Kidney tubule cell (primary cell): ENCODE results near the gene CFAP57.

ENCODE experiments used
- DNase-seq: peaks from one replicate; pipeline ENCODE4 v3.0.0-alpha.2; 2018; ENCODE audit warnings: low spot score

Gene CFAP57

DNA sequence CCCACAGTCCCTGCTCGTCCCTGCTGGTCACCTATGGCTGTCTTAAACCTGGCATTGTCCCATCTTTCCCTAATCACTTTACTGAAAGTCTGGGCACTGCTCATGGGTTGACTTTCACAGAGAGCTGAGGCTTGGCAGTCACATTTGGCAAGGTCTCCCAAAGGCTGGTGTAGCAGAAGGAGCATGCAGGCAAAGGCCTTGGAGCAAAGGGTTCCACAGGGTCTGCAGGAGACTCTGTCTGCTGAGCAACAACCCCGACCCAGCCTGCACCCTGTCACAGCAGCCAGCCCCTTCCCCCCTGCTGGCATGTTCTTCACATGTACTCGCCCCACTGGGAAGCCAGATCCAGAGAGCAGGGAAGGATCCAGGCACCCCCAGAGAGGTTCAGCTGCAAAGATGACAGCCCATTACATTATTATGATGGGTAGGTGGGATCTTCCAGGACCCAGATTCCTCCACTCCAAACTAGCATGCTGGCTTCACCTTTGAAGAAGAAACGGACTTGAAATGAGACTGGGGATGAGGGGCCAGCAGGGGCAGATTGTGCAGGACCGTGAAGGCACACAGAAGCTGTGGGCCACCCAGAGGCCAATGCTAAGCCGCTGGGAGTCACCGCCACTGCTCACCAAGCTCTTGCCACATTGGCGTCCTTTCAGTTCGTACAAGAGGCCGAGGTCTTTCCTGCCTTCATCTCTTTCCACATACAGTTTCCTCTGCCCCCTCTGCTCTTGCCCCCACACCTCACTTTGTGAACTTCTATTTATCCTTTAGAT, 83.5 kb downstream of the CFAP57 start:
- no peak for DNase-seq

DNA sequence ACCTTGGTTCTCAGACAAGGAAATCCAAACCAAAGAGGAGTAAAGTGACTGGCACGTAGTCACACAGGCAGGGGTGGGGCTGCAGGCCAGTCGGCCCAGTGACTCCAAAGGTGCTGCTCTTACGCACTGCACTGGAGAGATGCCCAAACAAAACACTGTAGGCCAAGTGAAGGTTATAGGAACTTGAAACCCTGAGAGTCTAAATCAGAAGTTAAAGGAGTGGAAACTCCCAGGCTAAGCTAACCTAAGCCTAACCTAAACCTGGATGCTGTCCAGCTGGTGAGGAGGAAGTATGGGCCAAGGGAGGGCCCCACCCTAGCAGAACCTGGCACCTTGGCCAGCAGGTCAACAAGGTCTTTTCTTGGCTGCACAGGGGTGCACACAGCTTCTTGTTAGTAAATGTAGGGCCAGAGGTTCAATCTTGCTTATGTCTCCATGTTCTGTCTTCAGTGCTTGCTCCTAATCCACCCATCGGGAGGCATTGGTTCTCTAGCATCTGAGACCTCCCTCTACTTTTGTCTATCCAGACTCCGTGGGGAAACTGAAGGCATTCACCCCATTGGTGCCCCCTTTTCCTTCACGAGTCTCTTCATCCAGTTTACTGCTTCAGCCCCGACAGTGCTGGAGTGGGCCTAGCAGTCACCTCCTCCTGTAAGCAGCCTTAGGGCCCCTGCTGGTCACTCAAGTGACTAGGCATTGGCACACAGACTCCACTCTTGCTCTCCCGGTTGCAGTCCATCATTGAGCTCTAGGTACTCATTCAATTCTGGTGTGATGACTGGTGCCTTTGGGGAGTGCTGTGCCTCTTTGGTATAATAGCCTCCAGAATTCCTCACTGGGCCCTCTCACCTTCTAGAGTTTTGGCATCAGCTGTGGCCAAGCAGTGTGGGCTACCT, 84.8 kb downstream of the CFAP57 start:
- DNase-seq, result peak; percentile 30

DNA sequence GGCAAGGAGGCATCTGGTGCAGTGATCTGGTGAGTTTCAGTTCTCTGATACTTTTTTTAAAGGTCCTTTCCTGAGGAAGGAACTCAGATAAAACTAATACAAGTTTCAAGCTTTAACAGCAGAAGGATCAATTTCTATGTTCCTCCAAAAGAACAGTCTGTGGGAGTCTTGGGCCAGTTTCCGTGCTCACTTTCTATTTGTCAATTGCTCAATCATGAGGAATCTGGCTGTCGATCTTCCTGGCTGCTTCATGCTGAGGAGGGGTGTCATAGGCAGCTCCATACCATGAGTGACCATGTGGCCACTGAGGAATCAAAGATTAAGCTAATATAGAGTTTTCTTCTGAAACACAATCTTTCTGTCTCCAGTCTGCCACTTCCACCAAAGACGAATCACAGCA, 86.2 kb downstream of the CFAP57 start:
- no peak for DNase-seq

GRCh38 chr1:43265431-43265830, 93.3 kb downstream of the CFAP57 start:
- DNase-seq, result no peak

DNA sequence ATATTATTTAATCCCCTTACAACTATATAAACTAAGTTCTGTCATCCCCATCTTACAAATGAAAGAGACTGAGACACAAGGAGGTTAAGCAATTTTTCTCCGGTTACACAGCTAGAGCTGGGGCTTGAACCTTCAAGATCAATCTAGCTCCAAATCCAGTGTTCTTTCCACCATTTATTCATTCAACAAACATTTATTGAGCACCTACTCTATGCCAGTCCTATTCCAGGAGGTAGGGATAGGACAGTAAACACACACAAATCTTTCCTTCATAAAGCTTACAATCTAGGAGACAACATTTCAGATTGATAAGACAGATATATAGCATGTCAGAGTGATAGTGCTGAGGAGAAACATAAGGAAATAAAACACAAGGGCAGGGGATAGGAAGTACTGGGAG, 94.8 kb downstream of the CFAP57 start:
- DNase-seq, result no peak

DNA sequence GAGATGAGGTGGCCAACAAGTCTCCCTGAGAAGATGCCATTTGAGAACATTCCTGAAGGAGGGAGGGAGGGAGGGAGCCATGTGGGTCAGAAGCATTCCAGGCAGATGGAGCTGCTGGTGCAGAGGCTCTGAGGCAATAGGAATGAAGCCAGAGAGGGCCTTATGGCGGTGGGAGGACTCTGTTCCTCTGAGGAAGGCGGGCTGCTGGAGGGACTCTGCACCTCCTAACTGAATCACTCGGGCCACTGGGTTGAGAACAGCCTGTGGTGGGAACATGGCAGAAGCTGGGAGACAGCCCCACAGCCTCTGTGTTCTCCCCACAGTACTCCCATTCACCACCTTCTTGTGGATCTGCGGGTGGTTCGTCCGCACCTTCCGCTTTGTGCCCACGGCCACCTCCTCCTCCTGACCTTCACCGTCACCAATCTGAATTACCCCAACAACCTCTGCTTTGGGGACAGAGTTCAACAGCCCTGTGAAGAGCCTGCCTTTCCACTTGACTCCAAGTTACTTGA, 95.2 kb downstream of the CFAP57 start:
- peak; percentile 25 for DNase-seq

- no peak for DNase-seq
These were observed 95.8 kb downstream of the CFAP57 start for GRCh38 chr1:43267818-43268425.

- DNase-seq, result no peak
These were observed 97.7 kb downstream of the CFAP57 start, which contains the start of gene TMEM125 for GRCh38 chr1:43269627-43270375. Gene TMEM125 (plus strand): TSS chr1:43269983. CDS start chr1:43272723, 2,740 bp downstream.

DNA sequence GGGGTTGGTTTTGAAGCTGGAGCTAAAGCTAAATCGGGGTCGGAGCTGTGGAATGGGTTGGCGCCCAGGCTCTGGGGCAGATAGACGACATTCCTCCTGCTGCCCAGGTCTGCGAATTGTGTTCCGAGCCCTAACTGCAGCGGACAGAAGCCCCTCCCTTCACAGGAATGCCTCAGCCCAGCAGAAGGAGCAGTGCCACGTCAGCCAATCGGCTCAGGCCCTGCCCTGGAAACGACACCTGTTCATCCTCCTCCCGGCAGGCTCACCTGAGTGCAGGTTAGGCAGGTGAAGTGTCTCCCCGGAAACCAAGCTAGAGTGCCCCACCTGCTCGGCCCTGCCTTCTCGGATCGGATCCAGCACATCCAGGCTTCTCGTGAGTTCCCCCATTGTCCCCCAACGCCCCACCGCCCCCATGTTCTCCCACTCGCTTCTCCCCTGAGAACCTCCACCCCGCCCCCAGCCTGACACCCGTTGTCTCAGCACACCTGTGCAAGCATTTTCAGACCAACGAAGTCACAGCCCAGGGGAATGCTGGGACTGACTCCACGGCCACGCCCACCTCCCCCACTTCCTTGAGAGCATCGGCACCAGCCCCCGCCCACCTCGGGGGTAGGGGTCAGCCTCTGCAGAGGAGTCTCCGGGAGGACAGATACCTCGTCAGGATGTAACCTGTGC, 98.4 kb downstream of the CFAP57 start:
- DNase-seq, result peak; percentile 75

- no peak for DNase-seq
These were observed 99.3 kb downstream of the CFAP57 start for GRCh38 chr1:43271186-43272118.

DNA sequence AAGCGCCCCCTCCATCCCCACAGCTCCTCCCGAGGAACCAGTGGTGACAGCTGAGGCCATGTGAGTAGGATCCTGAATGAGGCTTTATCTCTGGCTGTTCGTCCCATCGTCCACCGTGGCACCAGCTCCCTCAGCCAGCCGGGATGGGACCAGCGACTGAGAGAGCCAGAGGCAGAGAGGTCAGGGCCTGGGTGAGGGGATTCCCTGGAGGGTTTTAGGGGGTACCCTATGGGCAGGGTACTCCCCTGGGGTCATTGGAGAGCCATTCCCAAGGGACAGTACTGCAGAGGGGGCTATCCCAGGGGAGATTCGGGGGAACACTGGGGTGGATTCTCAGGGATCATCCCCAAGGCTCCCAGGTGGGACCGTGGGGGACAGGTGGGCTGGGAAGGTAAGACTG, 100.0 kb downstream of the CFAP57 start:
- no peak for DNase-seq

- DNase-seq, result no peak
These were observed 100.7 kb downstream of the CFAP57 start for GRCh38 chr1:43272576-43273571.

DNA sequence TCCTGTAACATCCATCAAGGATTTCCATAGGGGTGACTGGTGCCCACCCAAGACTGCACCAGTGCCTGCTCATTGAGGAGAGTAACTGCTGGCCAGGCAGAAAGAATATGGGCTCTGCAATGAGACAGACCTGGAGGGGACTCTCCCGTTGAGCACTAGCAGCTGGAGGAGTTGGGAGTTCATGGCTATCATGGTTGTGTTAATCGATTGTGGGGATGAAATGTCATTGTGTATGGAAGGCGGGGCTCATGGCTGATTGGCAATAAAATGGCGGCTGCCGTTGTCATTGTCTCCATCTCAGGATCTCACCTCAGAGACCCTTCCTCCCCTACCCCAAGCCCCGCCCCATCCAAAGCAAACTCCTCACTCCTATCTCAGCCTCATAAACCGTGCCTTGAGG, 101.6 kb downstream of the CFAP57 start:
- DNase-seq, result no peak

DNA sequence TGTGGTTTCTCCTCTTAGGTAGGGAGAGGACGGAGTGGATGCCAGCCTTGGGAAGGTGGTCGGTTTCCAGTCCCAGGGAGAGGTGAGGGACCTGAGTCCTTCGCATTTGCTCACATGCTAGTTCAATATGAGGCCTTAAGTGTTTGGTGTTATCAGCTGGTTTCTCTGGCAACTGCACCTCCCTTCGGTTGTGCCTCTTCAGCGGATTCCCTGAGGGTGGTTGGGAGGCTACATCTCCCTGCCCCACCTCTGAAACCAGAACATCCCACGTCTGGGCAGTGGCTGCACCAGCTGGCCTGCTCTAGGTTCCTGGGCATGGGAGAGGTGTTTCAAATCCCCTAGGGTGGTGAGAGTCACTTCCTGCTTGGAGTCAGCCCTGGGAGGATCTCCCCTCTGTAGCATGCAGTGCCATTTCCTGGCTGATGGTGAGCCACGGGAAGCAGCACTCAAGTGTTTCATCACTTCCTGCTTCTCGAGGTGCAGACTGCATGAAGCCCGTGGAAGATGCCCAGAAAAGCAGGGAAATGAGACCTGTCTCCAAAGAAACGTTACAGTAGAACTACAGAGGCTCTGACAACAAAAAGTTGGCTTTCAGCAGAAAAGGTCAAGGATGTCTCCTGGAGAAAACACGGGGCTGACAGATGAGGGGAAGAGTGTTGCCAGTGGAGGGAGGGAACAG, 102.1 kb downstream of the CFAP57 start:
- DNase-seq, result peak; percentile 69

- DNase-seq, result no peak
These were observed 102.7 kb downstream of the CFAP57 start for GRCh38 chr1:43274804-43275180.

DNA sequence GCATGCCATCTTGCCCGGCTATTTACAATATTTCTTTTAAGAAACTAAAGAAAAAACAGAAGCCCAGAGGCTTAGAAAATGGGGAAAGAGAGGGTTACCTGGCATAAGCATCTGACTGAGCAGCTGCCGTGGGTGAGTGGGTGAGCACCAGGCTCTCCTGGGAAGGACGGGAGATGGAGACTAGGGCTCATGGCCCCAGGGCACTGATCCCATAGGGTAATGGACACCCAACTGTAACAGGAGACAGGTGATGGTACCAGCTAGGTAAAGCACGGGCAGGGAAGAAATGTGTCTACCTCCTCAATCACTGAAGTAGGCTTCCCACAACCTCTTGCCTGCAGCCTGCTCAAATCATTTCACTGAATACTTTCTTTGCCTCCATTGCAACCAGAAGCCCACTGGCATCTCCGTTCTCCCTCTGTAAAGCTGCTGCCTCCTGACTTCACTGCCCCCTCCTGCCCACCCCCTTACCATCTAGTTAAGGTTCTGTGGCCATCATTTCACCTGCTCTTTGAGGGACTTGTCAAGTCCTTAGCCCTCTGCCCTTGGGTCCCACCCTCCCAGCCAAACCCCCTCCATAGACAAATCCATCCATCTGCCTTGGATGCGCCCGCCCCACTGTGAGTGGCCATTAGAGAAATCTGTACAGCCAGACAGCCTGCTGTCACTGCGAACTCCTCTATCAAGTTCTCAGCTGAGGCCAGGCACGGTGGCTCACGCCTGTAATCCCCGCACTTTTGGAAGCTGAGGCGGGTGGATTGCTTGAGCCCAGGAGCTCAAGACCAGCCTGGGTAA, 103.9 kb downstream of the CFAP57 start:
- DNase-seq, result no peak

- no peak for DNase-seq
These were observed 104.5 kb downstream of the CFAP57 start for GRCh38 chr1:43276673-43277072.
